HCT116 (cell line): ENCODE results near the gene COMMD1. TPM values are rescaled to one million over a fixed set of nuclear protein-coding genes. Genes with fewer than 3 reads are reported as not detected.
"Not testable (repeated sequence)": the region's sequence is repeated elsewhere in the genome, so short reads cannot be mapped to it uniquely, and the experiment has no call there.

ENCODE experiments used
- ATAC-seq: fragments of 200-7000 bp; cut with Tn5 transposase; 2 replicates; pipeline ENCODE4 v1.9.1; 2020; ENCODE audit warnings: mild to moderate bottlenecking, moderate library complexity
- BruUV-seq: library from RNA; stranded (reverse); fragments of 400-500 nt; replicated peaks from 2 replicates; lab custom pipeline; 2021; lab: Mats Ljungman, UMichigan
- CTCF ChIA-PET: fragments of 300-600 bp; sonication (Branson Sonifier 250); formaldehyde crosslinking; loops from one replicate; lab custom pipeline; 2021; ENCODE audit warnings: antibody characterized with exemption; lab: Charles Lee
- POLR2A ChIA-PET: fragments of 300-600, 350-600 bp; sonication (Branson Sonifier 250); formaldehyde crosslinking; loops from one replicate; lab custom pipeline; 2021; ENCODE audit warnings: antibody characterized with exemption; lab: Charles Lee
- RAD21 ChIA-PET, 2 experiments: fragments of 300-600 bp; sonication (Branson Sonifier 250); formaldehyde crosslinking; loops; one replicate each; lab custom pipeline; 2023; ENCODE audit warnings: low total read pairs in 2 of 2; ENCODE audit not compliant: uncharacterized antibody in 2 of 2, unreplicated experiment in 2 of 2, low non-redundant PET in 1 of 2; lab: Charles Lee
- DNase-seq: peaks from one replicate; pipeline ENCODE4 v3.0.0-alpha.2; 2010; ENCODE audit warnings: low read depth, low spot score
- H2AFZ ChIP-seq: fragments of 200-600 bp; shearing (Covaris generic), sonication (generic); 2 replicates; pipeline ENCODE4 v1.6.1; 2017; ENCODE audit warnings: low read depth, mixed run types, mixed read lengths, antibody characterized with exemption, low read length; ENCODE audit not compliant: poor library complexity, severe bottlenecking
- H3K27ac ChIP-seq: 2 replicates; pipeline ENCODE4 v1.5.1; 2012; ENCODE audit warnings: low read depth, low read length
- H3K27me3 ChIP-seq: fragments of 200-600 bp; sonication (generic); 2 replicates; pipeline ENCODE4 v1.6.1; 2016; ENCODE audit warnings: mixed run types, low read length, mixed read lengths; ENCODE audit not compliant: insufficient read depth
- H3K36me3 ChIP-seq, 2 experiments: fragments of 200-500 bp in 1 of 2; fragments of 200-600 bp in 1 of 2; sonication (Bioruptor generic) in 1 of 2; sonication (generic) in 1 of 2; 2 replicates each; pipeline versions ENCODE4 v1.5.1 to v1.6.1; 2014 to 2016; ENCODE audit warnings: low read length in 2 of 2, inconsistent platforms in 1 of 2, mixed read lengths in 1 of 2, mixed run types in 1 of 2; ENCODE audit not compliant: insufficient read depth in 2 of 2, control insufficient read depth in 1 of 2
- H3K4me1 ChIP-seq, 2 experiments: fragments of 200-600 bp in 1 of 2; sonication (generic) in 1 of 2; 2 replicates each; pipeline versions ENCODE4 v1.5.1 to v1.6.1; 2012 to 2017; ENCODE audit warnings: low read length in 2 of 2, inconsistent platforms in 1 of 2, mild to moderate bottlenecking in 1 of 2, mixed read lengths in 1 of 2, mixed run types in 1 of 2, moderate library complexity in 1 of 2; ENCODE audit not compliant: insufficient read depth in 2 of 2, control insufficient read depth in 1 of 2
- H3K4me2 ChIP-seq: fragments of 200-600 bp; sonication (generic); 2 replicates; pipeline ENCODE4 v1.6.1; 2017; ENCODE audit warnings: mixed run types, low read length, mixed read lengths
- H3K4me3 ChIP-seq, 2 experiments: fragments of 200-600 bp in 1 of 2; sonication (generic) in 1 of 2; replicated peaks in 1 of 2; 2 replicates each; pipeline ENCODE4 v1.5.1; 2011 to 2016; ENCODE audit warnings: low read length in 2 of 2, control low read depth in 1 of 2, low read depth in 1 of 2, mild to moderate bottlenecking in 1 of 2, mixed read lengths in 1 of 2, mixed run types in 1 of 2
- H3K79me2 ChIP-seq: fragments of 200-600 bp; sonication (generic); 2 replicates; pipeline ENCODE4 v1.6.1; 2017; ENCODE audit warnings: mild to moderate bottlenecking, mixed run types, low read length, moderate library complexity, mixed read lengths; ENCODE audit not compliant: insufficient read depth
- H3K9ac ChIP-seq: fragments of 200-600 bp; sonication (generic); 2 replicates; pipeline ENCODE4 v1.6.1; 2016; ENCODE audit warnings: low read length, mixed read lengths
- H3K9me2 ChIP-seq: fragments of 200-600 bp; sonication (generic), shearing (Covaris generic); 2 replicates; pipeline ENCODE4 v1.6.1; 2017; ENCODE audit warnings: mixed run types, mild to moderate bottlenecking, moderate library complexity; ENCODE audit not compliant: insufficient read depth
- H3K9me3 ChIP-seq, 2 experiments: fragments of 200-500 bp in 1 of 2; fragments of 200-600 bp in 1 of 2; sonication (Bioruptor generic) in 1 of 2; sonication (generic) in 1 of 2; 2 replicates each; pipeline ENCODE4 v1.6.1; 2014 to 2017; ENCODE audit warnings: low read length in 2 of 2, mixed read lengths in 2 of 2, inconsistent platforms in 1 of 2, low read depth in 1 of 2, mild to moderate bottlenecking in 1 of 2, mixed run types in 1 of 2, moderate library complexity in 1 of 2; ENCODE audit not compliant: control insufficient read depth in 1 of 2, insufficient read depth in 1 of 2
- H4K20me1 ChIP-seq: fragments of 200-600 bp; sonication (generic), shearing (Covaris generic); 2 replicates; pipeline ENCODE4 v1.6.1; 2017; ENCODE audit warnings: mixed run types, mild to moderate bottlenecking, moderate library complexity; ENCODE audit not compliant: insufficient read depth
- EZH2 ChIP-seq: fragments of 200-600 bp; sonication (generic); IDR thresholded peaks from 2 replicates; pipeline ENCODE4 v1.6.1; 2017; ENCODE audit warnings: antibody characterized with exemption, mixed run types
- POLR2A ChIP-seq: IDR thresholded peaks from 2 replicates; pipeline ENCODE4 v1.7.0; 2011; ENCODE audit warnings: borderline replicate concordance; ENCODE audit not compliant: insufficient read depth, insufficient read length; ENCODE audit errors: extremely low read depth
- RAD21 ChIP-seq: IDR thresholded peaks from 2 replicates; pipeline ENCODE4 v1.6.1; 2012; ENCODE audit warnings: low read depth, mild to moderate bottlenecking
- intact Hi-C: fragments of 100-400 bp; cut with micrococcal nuclease; formaldehyde crosslinking; loops from 2 replicates; pipeline ENCODE4 v1.10.0; 2022
- total RNA-seq: library from RNA; stranded (reverse); gene quantifications from one replicate; pipeline ENCODE4 v1.2.1, GENCODE V29; 2021; ENCODE audit not compliant: unreplicated experiment
- TF ChIP-seq, protein P1 (sequence below): IDR thresholded peaks from 2 replicates; pipeline ENCODE4 v1.6.1; 2012
- TF ChIP-seq, protein P2 (sequence below): IDR thresholded peaks from 2 replicates; pipeline ENCODE4 v1.6.1; 2011; ENCODE audit warnings: mild to moderate bottlenecking, low read length, moderate library complexity; ENCODE audit not compliant: insufficient replicate concordance; ENCODE audit errors: extremely low read depth
- TF ChIP-seq, protein P3 (sequence below), 3 experiments: fragments of 200-600 bp in 1 of 3; sonication (generic) in 1 of 3; IDR thresholded peaks in 2 of 3; conservative IDR thresholded peaks in 1 of 3; 2 replicates each; pipeline ENCODE4 v1.5.1; 2012 to 2017; ENCODE audit warnings: low read depth in 2 of 3, low read length in 2 of 3, antibody characterized with exemption in 1 of 3, borderline replicate concordance in 1 of 3, control low read depth in 1 of 3, mild to moderate bottlenecking in 1 of 3, mixed read lengths in 1 of 3, mixed run types in 1 of 3, moderate library complexity in 1 of 3; ENCODE audit not compliant: insufficient read depth in 1 of 3

The COMMD1 gene
- total RNA-seq, 1 experiment from 2014 or later, result 16.1 TPM

DNA sequence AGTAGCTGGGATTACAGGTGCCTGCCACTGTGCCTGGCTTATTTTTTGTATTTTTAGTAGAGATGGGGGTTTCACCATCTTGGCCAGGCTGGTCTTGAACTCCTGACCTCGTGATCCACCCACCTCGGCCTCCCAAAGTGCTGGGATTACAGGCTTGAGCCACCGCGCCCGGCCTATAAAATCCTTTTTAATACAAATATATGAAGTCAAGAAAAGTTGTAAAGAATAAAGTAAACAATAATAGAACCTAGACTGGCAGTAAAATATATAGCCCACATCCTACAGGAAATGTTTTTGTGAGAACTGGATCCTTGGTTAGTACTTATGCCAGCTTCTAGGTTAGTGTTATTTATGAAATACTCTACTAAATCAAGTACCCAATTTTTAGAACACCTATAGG, 99.0 kb downstream of the COMMD1 start:
- intact Hi-C loops, POLR2A ChIA-PET, H3K4me1 ChIP-seq, ATAC-seq, BruUV-seq, H3K9me2 ChIP-seq, H3K36me3 ChIP-seq, H3K4me3 ChIP-seq, H3K27me3 ChIP-seq, H3K9me3 ChIP-seq, H3K27ac ChIP-seq, RAD21 ChIA-PET, H3K9ac ChIP-seq, H4K20me1 ChIP-seq, DNase-seq, H2AFZ ChIP-seq, H3K4me2 ChIP-seq, CTCF ChIA-PET, H3K79me2 ChIP-seq: not testable (repeated sequence)

DNA sequence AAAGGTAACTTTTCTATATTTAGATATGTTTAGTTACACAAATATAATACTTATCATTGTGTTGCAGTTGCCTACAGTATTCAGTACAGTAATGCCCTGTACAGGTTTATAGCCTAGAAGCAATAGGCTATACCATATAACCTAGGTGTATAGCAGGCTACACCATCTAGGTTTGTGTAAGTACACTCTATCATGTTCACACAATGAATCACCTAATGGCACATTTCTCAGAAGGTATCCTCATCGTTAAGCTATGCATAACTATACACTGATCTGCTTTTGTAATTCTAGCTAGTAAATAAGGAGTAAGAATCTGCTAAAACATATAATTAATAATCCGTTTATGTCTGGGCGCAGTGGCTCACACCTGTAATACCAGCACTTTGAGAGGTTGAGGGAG, 102.1 kb downstream of the COMMD1 start:
- TF ChIP-seq, protein P1, sequence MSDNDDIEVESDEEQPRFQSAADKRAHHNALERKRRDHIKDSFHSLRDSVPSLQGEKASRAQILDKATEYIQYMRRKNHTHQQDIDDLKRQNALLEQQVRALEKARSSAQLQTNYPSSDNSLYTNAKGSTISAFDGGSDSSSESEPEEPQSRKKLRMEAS, result no peak
- TF ChIP-seq EZH2 (no peak), RAD21 (no peak), POLR2A (no peak)
- TF ChIP-seq, protein P2, sequence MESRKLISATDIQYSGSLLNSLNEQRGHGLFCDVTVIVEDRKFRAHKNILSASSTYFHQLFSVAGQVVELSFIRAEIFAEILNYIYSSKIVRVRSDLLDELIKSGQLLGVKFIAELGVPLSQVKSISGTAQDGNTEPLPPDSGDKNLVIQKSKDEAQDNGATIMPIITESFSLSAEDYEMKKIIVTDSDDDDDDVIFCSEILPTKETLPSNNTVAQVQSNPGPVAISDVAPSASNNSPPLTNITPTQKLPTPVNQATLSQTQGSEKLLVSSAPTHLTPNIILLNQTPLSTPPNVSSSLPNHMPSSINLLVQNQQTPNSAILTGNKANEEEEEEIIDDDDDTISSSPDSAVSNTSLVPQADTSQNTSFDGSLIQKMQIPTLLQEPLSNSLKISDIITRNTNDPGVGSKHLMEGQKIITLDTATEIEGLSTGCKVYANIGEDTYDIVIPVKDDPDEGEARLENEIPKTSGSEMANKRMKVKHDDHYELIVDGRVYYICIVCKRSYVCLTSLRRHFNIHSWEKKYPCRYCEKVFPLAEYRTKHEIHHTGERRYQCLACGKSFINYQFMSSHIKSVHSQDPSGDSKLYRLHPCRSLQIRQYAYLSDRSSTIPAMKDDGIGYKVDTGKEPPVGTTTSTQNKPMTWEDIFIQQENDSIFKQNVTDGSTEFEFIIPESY, result no peak
- TF ChIP-seq, protein P3, sequence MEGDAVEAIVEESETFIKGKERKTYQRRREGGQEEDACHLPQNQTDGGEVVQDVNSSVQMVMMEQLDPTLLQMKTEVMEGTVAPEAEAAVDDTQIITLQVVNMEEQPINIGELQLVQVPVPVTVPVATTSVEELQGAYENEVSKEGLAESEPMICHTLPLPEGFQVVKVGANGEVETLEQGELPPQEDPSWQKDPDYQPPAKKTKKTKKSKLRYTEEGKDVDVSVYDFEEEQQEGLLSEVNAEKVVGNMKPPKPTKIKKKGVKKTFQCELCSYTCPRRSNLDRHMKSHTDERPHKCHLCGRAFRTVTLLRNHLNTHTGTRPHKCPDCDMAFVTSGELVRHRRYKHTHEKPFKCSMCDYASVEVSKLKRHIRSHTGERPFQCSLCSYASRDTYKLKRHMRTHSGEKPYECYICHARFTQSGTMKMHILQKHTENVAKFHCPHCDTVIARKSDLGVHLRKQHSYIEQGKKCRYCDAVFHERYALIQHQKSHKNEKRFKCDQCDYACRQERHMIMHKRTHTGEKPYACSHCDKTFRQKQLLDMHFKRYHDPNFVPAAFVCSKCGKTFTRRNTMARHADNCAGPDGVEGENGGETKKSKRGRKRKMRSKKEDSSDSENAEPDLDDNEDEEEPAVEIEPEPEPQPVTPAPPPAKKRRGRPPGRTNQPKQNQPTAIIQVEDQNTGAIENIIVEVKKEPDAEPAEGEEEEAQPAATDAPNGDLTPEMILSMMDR (IDR thresholded peaks at IDR 0.05 in 2 of 3, conservative IDR thresholded peaks at IDR 0.05 in 1 of 3; ENCODE audit: borderline replicate concordance in 1 of 3, insufficient read depth in 1 of 3, low read depth in 2 of 3, low read length in 2 of 3), result no peak
- H3K4me1 ChIP-seq, result no peaks in the 10 kb centered on the region
- ATAC-seq, result no peak
- POLR2A ChIA-PET, result no interaction called here
- intact Hi-C loops, result no loop called here
- CTCF ChIA-PET, result no interaction called here
- RAD21 ChIA-PET, result no interaction called here
- H3K9me3 ChIP-seq, result no peaks in the 10 kb centered on the region; a peak in 1 of 4 replicates
- no peaks in the 10 kb centered on the region for H3K36me3 ChIP-seq
- H3K79me2 ChIP-seq, result no peaks in the 10 kb centered on the region
- H3K4me2 ChIP-seq, result no peak overlapping the region
- no peaks in the 10 kb centered on the region for H3K27me3 ChIP-seq
- H3K27ac ChIP-seq, result no peak overlapping the region
- no peak overlapping the region for H3K4me3 ChIP-seq
- H2AFZ ChIP-seq, result no peak overlapping the region
- no TSS peak for BruUV-seq
- H3K9me2 ChIP-seq, result no peaks in the 10 kb centered on the region
- H4K20me1 ChIP-seq, result no peaks in the 10 kb centered on the region
- no peak for DNase-seq
- H3K9ac ChIP-seq, result no peak overlapping the region
